ENCODE measurements around the gene SCAMP3. TPM values are rescaled to one million over a fixed set of nuclear protein-coding genes. Genes with fewer than 3 reads are reported as not detected.
A peak's percentile ranks its signal among the peaks of the same experiment; 100 is the strongest.

The SCAMP3 gene
- total RNA-seq, 3 donors from 2014 or later (not counting 1 experiment from before 2014, with no cell fraction given) = 59.7 to 72.1 (median 65.0) TPM

DNA sequence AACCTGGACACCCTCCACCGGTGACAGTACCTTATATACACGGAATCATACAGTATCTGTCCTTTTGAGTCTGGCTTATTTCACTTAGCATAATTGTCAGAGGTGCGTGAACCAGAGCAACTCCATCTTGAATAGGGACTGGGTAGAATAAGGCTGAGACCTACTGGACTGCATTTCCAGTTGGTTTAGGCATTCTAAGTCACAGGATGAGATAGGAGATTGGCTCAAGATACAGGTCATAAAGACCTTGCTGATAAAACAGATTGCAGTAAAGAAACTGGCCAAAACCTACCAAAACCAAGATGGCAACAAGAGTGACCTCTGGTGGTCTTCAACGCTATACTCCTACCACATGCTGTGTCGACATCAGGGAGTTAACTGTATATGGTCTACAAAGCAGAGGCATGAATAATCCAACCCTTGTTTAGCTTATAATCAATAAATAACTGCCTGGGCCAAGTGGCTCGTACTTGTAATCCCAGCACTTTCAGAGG, 45.1 kb upstream of the SCAMP3 start:
- H3K4me3 Mint-ChIP-seq = peak overlapping the region; percentile 49
- intact Hi-C loops (cut with micrococcal nuclease) = no loop called here
- ATAC-seq (no peak), DNase-seq (peak in 1 of 2 donors; percentile 48)
- no peaks in the 10 kb centered on the region for H3K9me3 Mint-ChIP-seq
- Histone ChIP-seq H3K4me3 (ENCODE audit: low read length) (no peak overlapping the region), H3K27me3 (ENCODE audit: control insufficient read depth, insufficient read depth, low read length) (no peaks in the 10 kb centered on the region), H3K27ac (ENCODE audit: low read length) (peak overlapping the region; percentile 94), H3K4me1 (ENCODE audit: control insufficient read depth, insufficient read depth, low read length) (peaks cover 27% of the 10 kb centered on the region), H3K9me3 (ENCODE audit: control insufficient read depth, insufficient read depth, low read length) (no peaks in the 10 kb centered on the region), H3K36me3 (ENCODE audit: control insufficient read depth, insufficient read depth, low read length) (peaks cover 2% of the 10 kb centered on the region)
- H3K27me3 Mint-ChIP-seq (ENCODE audit: low read depth in 2 of 2) = no peaks in the 10 kb centered on the region
- peaks cover 20 to 25% of the 10 kb centered on the region in 2 donors for H3K4me1 Mint-ChIP-seq
- 63% methylated on average over 6 of the region's 6 CpGs for WGBS (ENCODE audit: insufficient coverage)
- H3K36me3 Mint-ChIP-seq = no peaks in the 10 kb centered on the region
- no peak for TF ChIP-seq CTCF (IDR thresholded peaks at IDR 0.05)
- peak overlapping the region; percentile 97 to 98 for H3K27ac Mint-ChIP-seq

DNA sequence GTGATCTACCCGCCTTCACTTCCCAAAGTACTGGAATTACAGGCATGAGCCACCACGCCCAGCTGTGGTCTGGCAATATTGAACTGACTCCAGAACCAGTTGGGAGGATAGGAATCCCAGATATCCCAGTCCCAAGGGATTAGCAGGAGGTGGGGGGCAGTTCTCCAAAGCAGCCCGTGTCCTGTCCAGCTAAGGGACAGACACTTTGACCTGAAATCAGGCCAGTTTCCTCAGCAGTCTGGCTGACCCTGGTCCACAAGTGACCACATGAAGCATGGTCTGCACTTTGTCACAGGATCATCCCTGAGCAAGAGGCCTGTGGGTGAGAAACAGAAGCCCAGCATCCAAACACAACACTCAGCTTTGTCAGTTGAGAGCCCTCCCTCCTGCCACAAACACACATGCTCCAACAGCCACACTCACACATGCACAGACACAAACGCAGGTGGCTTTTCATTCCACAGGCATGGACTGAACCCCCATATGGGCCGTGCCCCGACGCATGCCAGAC, 43.8 kb upstream of the SCAMP3 start:
- H3K9me3 Mint-ChIP-seq = no peaks in the 10 kb centered on the region
- Histone ChIP-seq H3K4me1 (ENCODE audit: control insufficient read depth, insufficient read depth, low read length) (peaks cover 27% of the 10 kb centered on the region), H3K27ac (ENCODE audit: low read length) (no peak overlapping the region), H3K4me3 (ENCODE audit: low read length) (no peak overlapping the region), H3K27me3 (ENCODE audit: control insufficient read depth, insufficient read depth, low read length) (no peaks in the 10 kb centered on the region), H3K9me3 (ENCODE audit: control insufficient read depth, insufficient read depth, low read length) (no peaks in the 10 kb centered on the region), H3K36me3 (ENCODE audit: control insufficient read depth, insufficient read depth, low read length) (peaks cover 2% of the 10 kb centered on the region)
- no peaks in the 10 kb centered on the region for H3K27me3 Mint-ChIP-seq (ENCODE audit: low read depth in 2 of 2)
- no peak overlapping the region for H3K4me3 Mint-ChIP-seq
- H3K36me3 Mint-ChIP-seq = no peaks in the 10 kb centered on the region
- DNase-seq (no peak), ATAC-seq (no peak)
- peaks cover 20 to 22% of the 10 kb centered on the region in 2 donors for H3K4me1 Mint-ChIP-seq
- TF ChIP-seq CTCF (IDR thresholded peaks at IDR 0.05) = no peak
- 85% methylated on average over 7 of the region's 7 CpGs for WGBS (ENCODE audit: insufficient coverage)
- intact Hi-C loops (cut with micrococcal nuclease) = no loop called here
- peak overlapping the region in 1 of 2 donors; percentile 44 for H3K27ac Mint-ChIP-seq

- H3K4me1 Mint-ChIP-seq = peaks cover 13 to 16% of the 10 kb centered on the region in 2 donors
- H3K27ac Mint-ChIP-seq = no peak overlapping the region
- no peaks in the 10 kb centered on the region for H3K27me3 ChIP-seq (ENCODE audit: control insufficient read depth, insufficient read depth, low read length)
- H3K9me3 ChIP-seq (ENCODE audit: control insufficient read depth, insufficient read depth, low read length) = no peaks in the 10 kb centered on the region
- intact Hi-C loops (cut with micrococcal nuclease) = no loop called here
- peaks cover 17% of the 10 kb centered on the region for H3K4me1 ChIP-seq (ENCODE audit: control insufficient read depth, insufficient read depth, low read length)
- H3K36me3 Mint-ChIP-seq = no peaks in the 10 kb centered on the region
- DNase-seq = no peak
- no peak overlapping the region for H3K4me3 ChIP-seq (ENCODE audit: low read length)
- H3K27me3 Mint-ChIP-seq (ENCODE audit: low read depth in 2 of 2) = no peaks in the 10 kb centered on the region
- H3K9me3 Mint-ChIP-seq = no peaks in the 10 kb centered on the region
- H3K27ac ChIP-seq (ENCODE audit: low read length) = no peak overlapping the region
- ATAC-seq = no peak
- TF ChIP-seq CTCF (IDR thresholded peaks at IDR 0.05) = no peak
- no peak overlapping the region for H3K4me3 Mint-ChIP-seq
- H3K36me3 ChIP-seq (ENCODE audit: control insufficient read depth, insufficient read depth, low read length) = no peaks in the 10 kb centered on the region
- WGBS (ENCODE audit: insufficient coverage) = 90% methylated on average over 10 of the region's 11 CpGs
Measured at GRCh38 chr1:155304558-155305063, 42.5 kb upstream of the SCAMP3 start.
